HepG2 (cell line): ENCODE results near the gene ARMH1. TPM values are rescaled to one million over a fixed set of nuclear protein-coding genes. Genes with fewer than 3 reads are reported as not detected.

ENCODE experiments used
- DNMT3B ChIP-seq: conservative IDR thresholded peaks from 2 replicates; pipeline ENCODE4 v1.6.1; 2016; ENCODE audit warnings: missing biosample characterization, control low read depth
- HNRNPLL ChIP-seq: fragments of 200-400 bp; formaldehyde crosslinking; IDR thresholded peaks from 2 replicates; pipeline ENCODE4 v1.6.1; 2017; ENCODE audit warnings: mild to moderate bottlenecking, low read depth, low read length; ENCODE audit not compliant: poor library complexity, severe bottlenecking
- KDM4B ChIP-seq: sonication (generic); formaldehyde crosslinking; IDR thresholded peaks from 2 replicates; pipeline ENCODE4 v1.4.0; 2020; ENCODE audit warnings: missing genetic modification reagents
- RFX3 ChIP-seq: IDR thresholded peaks from 2 replicates; pipeline ENCODE4 v1.6.1; 2016; ENCODE audit warnings: missing biosample characterization, missing genetic modification reagents
- SIX1 ChIP-seq: sonication (generic); formaldehyde crosslinking; IDR thresholded peaks from 2 replicates; pipeline ENCODE4 v1.4.0; 2020; ENCODE audit warnings: missing genetic modification reagents, borderline replicate concordance
- SRSF9 ChIP-seq: fragments of 200-400 bp; formaldehyde crosslinking; IDR thresholded peaks from 2 replicates; pipeline ENCODE4 v1.6.1; 2018; ENCODE audit warnings: borderline replicate concordance, mild to moderate bottlenecking, low read depth, low read length; ENCODE audit not compliant: insufficient read depth, poor library complexity, severe bottlenecking
- SSRP1 ChIP-seq: IDR thresholded peaks from 2 replicates; pipeline ENCODE4 v1.6.1; 2016; ENCODE audit warnings: control low read depth
- UBTF ChIP-seq: sonication (generic); formaldehyde crosslinking; IDR thresholded peaks from 2 replicates; pipeline ENCODE4 v1.4.0; 2020; ENCODE audit warnings: mild to moderate bottlenecking, missing genetic modification reagents
- WIZ ChIP-seq: sonication (generic); formaldehyde crosslinking; IDR thresholded peaks from 2 replicates; pipeline ENCODE4 v1.5.1; 2020; ENCODE audit warnings: mild to moderate bottlenecking, missing genetic modification reagents
- ZBTB1 ChIP-seq: sonication (generic); formaldehyde crosslinking; IDR thresholded peaks from 2 replicates; pipeline ENCODE4 v1.4.0; 2020; ENCODE audit warnings: missing genetic modification reagents, borderline replicate concordance
- ZBTB21 ChIP-seq: sonication (generic); formaldehyde crosslinking; IDR thresholded peaks from 2 replicates; pipeline ENCODE4 v1.4.0; 2020; ENCODE audit warnings: missing genetic modification reagents
- ZNF530 ChIP-seq: sonication (generic); formaldehyde crosslinking; IDR thresholded peaks from 2 replicates; pipeline ENCODE4 v1.5.0; 2020; ENCODE audit warnings: low read depth, mild to moderate bottlenecking, missing genetic modification reagents
- polyA plus RNA-seq, 8 experiments: library from polyadenylated mRNA; depleted of rRNA in 3 of 8; stranded (reverse) in 7 of 8; unstranded in 1 of 8; fragments of >200 nt; fragmentation: Illumina TruSeq in 4 of 8; extraction: Trizol in 4 of 8; gene quantifications; 2 replicates each; pipeline versions ENCODE4 v1.2.1 to v1.2.3, GENCODE V29; 2011 to 2016; ENCODE audit warnings: low read depth in 4 of 8, missing spikeins in 1 of 8, mixed read lengths in 1 of 8; ENCODE audit not compliant: insufficient read depth in 1 of 8
- total RNA-seq, 5 experiments: library from RNA; depleted of rRNA; stranded (reverse); fragments of >200 nt; fragmentation: Illumina TruSeq; extraction: Trizol; gene quantifications; 2 replicates each; pipeline ENCODE4 v1.2.3, GENCODE V29; 2016; ENCODE audit warnings: low read depth in 1 of 5
- TF ChIP-seq, protein P1 (sequence below): sonication (generic); formaldehyde crosslinking; IDR thresholded peaks from 2 replicates; pipeline ENCODE4 v1.4.0; 2020; ENCODE audit warnings: missing genetic modification reagents
- TF ChIP-seq, protein P2 (sequence below): sonication (generic); formaldehyde crosslinking; conservative IDR thresholded peaks from 2 replicates; pipeline ENCODE4 v1.4.0; 2020; ENCODE audit warnings: missing genetic modification reagents
- TF ChIP-seq, protein P3 (sequence below): sonication (generic); formaldehyde crosslinking; IDR thresholded peaks from 2 replicates; pipeline ENCODE4 v1.5.1; 2020; ENCODE audit warnings: mild to moderate bottlenecking, missing genetic modification reagents, moderate library complexity
- TF ChIP-seq, protein P4 (sequence below): IDR thresholded peaks from 2 replicates; pipeline ENCODE4 v1.6.1; 2016; ENCODE audit warnings: low read depth, borderline replicate concordance
- TF ChIP-seq, protein P5 (sequence below), 2 experiments: sonication (generic) in 1 of 2; formaldehyde crosslinking in 1 of 2; IDR thresholded peaks; 2 replicates each; pipeline versions ENCODE4 v1.4.0 to v1.6.1; 2018 to 2020; ENCODE audit warnings: missing genetic modification reagents in 2 of 2, borderline replicate concordance in 1 of 2, low read depth in 1 of 2, mild to moderate bottlenecking in 1 of 2, missing biosample characterization in 1 of 2
- TF ChIP-seq, protein P6 (sequence below): sonication (generic); formaldehyde crosslinking; IDR thresholded peaks from 2 replicates; pipeline ENCODE4 v1.8.0; 2022; ENCODE audit warnings: missing genetic modification reagents, mild to moderate bottlenecking, inconsistent platforms, borderline replicate concordance

ARMH1 gene
- total and polyA plus RNA-seq, 2 of the 13 experiments (the other 11 are each of a cell fraction or from before 2014, with no cell fraction given), result 0.69 TPM; not detected in 1

DNA sequence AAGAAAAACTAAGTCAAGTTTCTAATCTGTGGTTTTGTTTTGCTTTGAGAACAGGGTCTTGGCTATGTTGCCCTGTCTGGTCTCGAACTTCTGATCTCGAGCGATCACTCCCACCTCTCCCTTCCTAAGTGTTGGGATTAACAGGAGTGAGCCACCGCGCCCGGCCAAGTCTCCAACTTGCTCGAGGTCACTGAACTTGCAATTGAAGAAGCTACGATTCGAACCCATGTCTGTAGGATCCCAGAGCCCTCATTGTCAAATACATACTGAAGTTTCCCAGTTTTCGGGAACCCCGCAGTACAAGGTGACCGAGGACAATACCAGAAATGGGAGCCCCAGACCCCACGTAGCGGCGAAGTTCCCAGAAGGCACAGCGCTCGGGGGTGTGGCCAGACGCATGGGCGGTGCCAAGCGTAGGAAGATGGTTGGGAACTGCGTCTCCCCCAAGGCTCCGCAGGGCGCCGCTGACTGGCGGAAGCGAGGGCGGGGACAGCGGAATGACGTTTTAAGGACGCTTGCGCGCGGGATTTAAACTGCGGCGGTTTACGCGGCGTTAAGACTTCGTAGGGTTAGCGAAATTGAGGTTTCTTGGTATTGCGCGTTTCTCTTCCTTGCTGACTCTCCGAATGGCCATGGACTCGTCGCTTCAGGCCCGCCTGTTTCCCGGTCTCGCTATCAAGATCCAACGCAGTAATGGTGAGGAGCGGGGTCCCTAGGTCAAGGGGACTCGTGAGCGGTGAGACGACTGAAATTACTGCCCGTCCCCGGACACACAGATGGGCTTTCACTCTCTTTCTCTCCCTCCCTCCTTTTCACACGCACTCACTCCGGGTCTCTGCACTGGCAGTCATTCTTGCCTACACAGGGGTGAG is 65.0 kb downstream of the ARMH1 start, which contains the start of gene KIF2C (continued):
- TF ChIP-seq, protein P1, sequence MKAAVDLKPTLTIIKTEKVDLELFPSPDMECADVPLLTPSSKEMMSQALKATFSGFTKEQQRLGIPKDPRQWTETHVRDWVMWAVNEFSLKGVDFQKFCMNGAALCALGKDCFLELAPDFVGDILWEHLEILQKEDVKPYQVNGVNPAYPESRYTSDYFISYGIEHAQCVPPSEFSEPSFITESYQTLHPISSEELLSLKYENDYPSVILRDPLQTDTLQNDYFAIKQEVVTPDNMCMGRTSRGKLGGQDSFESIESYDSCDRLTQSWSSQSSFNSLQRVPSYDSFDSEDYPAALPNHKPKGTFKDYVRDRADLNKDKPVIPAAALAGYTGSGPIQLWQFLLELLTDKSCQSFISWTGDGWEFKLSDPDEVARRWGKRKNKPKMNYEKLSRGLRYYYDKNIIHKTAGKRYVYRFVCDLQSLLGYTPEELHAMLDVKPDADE, result no peak; the same call in 1 of the 2 replicates
- TF ChIP-seq ZNF530 (CRISPR knock-in tag), result no peak
- TF ChIP-seq KDM4B (CRISPR knock-in tag), result no peak
- TF ChIP-seq SRSF9, result no peak
- no peak for TF ChIP-seq RFX3 (CRISPR knock-in tag)
- TF ChIP-seq, protein P2, sequence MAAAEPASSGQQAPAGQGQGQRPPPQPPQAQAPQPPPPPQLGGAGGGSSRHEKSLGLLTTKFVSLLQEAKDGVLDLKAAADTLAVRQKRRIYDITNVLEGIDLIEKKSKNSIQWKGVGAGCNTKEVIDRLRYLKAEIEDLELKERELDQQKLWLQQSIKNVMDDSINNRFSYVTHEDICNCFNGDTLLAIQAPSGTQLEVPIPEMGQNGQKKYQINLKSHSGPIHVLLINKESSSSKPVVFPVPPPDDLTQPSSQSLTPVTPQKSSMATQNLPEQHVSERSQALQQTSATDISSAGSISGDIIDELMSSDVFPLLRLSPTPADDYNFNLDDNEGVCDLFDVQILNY, result peak; percentile 96
- TF ChIP-seq HNRNPLL, result peak; percentile 88
- TF ChIP-seq, protein P3, sequence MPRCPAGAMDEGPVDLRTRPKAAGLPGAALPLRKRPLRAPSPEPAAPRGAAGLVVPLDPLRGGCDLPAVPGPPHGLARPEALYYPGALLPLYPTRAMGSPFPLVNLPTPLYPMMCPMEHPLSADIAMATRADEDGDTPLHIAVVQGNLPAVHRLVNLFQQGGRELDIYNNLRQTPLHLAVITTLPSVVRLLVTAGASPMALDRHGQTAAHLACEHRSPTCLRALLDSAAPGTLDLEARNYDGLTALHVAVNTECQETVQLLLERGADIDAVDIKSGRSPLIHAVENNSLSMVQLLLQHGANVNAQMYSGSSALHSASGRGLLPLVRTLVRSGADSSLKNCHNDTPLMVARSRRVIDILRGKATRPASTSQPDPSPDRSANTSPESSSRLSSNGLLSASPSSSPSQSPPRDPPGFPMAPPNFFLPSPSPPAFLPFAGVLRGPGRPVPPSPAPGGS (CRISPR knock-in tag), result no peak
- TF ChIP-seq ZBTB21, result peak; percentile 34; the same call in 1 of the 2 replicates
- TF ChIP-seq SSRP1, result no peak
- TF ChIP-seq DNMT3B, result no peak
- TF ChIP-seq, protein P4, sequence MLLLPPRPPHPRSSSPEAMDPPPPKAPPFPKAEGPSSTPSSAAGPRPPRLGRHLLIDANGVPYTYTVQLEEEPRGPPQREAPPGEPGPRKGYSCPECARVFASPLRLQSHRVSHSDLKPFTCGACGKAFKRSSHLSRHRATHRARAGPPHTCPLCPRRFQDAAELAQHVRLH (CRISPR knock-in tag), result no peak; the same call in 1 of the 2 replicates
- TF ChIP-seq UBTF, result no peak; the same call in 1 of the 2 replicates
- TF ChIP-seq, protein P5, sequence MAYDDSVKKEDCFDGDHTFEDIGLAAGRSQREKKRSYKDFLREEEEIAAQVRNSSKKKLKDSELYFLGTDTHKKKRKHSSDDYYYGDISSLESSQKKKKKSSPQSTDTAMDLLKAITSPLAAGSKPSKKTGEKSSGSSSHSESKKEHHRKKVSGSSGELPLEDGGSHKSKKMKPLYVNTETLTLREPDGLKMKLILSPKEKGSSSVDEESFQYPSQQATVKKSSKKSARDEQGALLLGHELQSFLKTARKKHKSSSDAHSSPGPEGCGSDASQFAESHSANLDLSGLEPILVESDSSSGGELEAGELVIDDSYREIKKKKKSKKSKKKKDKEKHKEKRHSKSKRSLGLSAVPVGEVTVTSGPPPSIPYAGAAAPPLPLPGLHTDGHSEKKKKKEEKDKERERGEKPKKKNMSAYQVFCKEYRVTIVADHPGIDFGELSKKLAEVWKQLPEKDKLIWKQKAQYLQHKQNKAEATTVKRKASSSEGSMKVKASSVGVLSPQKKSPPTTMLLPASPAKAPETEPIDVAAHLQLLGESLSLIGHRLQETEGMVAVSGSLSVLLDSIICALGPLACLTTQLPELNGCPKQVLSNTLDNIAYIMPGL (CRISPR knock-in tag; IDR thresholded peaks at IDR 0.05; ENCODE audit: borderline replicate concordance in 1 of 2, low read depth in 1 of 2), result peak; percentile 52 to 88; a peak in 3 of 4 replicates
- peak; percentile 25; the same call in 1 of the 2 replicates for TF ChIP-seq WIZ (CRISPR knock-in tag)
- TF ChIP-seq, protein P6, sequence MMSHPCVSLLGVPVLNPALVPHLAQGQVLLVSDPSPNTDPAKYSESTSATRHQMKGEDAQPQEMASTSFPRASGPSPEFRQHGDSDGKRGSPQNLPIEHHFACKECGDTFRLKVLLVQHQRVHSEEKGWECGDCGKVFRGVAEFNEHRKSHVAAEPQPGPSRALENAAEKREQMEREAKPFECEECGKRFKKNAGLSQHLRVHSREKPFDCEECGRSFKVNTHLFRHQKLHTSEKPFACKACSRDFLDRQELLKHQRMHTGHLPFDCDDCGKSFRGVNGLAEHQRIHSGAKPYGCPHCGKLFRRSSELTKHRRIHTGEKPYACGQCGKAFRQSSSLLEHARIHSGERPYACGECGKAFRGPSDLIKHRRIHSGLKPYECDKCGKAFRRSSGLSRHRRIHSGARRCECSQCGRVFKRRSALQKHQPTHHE (CRISPR knock-in tag), result no peak; the same call in 1 of the 2 replicates
- no peak for TF ChIP-seq ZBTB1 (CRISPR knock-in tag)
- peak; percentile 17; the same call in 1 of the 2 replicates for TF ChIP-seq SIX1 (CRISPR knock-in tag)
